ENCODE results near the gene ATIC. TPM values are rescaled to one million over a fixed set of nuclear protein-coding genes. Genes with fewer than 3 reads are reported as not detected.

ATIC gene
- polyA plus RNA-seq, 1 donor from 2014 or later, result 9.5 TPM

GRCh38 chr2:215383652-215384279 lies 71.9 kb downstream of the ATIC start:
- Histone ChIP-seq H4K20me1 (ENCODE audit: insufficient read depth) (no peaks in the 10 kb centered on the region), H3K79me2 (replicated peaks; ENCODE audit: insufficient read depth, low read length) (no peaks in the 10 kb centered on the region), H3F3A (ENCODE audit: insufficient read depth, low read length, poor library complexity, severe bottlenecking) (no peaks in the 10 kb centered on the region), H3K27ac (ENCODE audit: low read length) (no peak overlapping the region), H3K9ac (ENCODE audit: low read length) (no peak overlapping the region), H2AFZ (ENCODE audit: low read depth, low read length) (no peak overlapping the region), H3K9me2 (ENCODE audit: insufficient read depth, low read length) (no peaks in the 10 kb centered on the region), H3K4me2 (ENCODE audit: low read length) (no peak overlapping the region), H3K36me3 (ENCODE audit: insufficient read depth, low read length) (no peaks in the 10 kb centered on the region), H3K4me3 (ENCODE audit: low read length) (no peak overlapping the region), H3K9me3 (ENCODE audit: low read length) (no peaks in the 10 kb centered on the region), H3K27me3 (ENCODE audit: insufficient read depth, low read depth, low read length) (no peaks in the 10 kb centered on the region)
- TF ChIP-seq REST (IDR thresholded peaks at IDR 0.05; ENCODE audit: borderline replicate concordance) (no peak), MXI1 (conservative IDR thresholded peaks at IDR 0.05; ENCODE audit: poor library complexity, severe bottlenecking) (no peak), RAD21 (conservative IDR thresholded peaks at IDR 0.05) (no peak), CTCF (IDR thresholded peaks at IDR 0.05; ENCODE audit: poor library complexity, severe bottlenecking) (no peak), TAF1 (IDR thresholded peaks at IDR 0.05; ENCODE audit: low read depth) (no peak), POLR2AphosphoS5 (IDR thresholded peaks at IDR 0.05) (no peak), EP300 (conservative IDR thresholded peaks at IDR 0.05; ENCODE audit: poor library complexity, severe bottlenecking) (no peak), SMC3 (conservative IDR thresholded peaks at IDR 0.05; ENCODE audit: poor library complexity) (no peak), EZH2 (IDR thresholded peaks at IDR 0.05; ENCODE audit: borderline replicate concordance, insufficient read depth, low read length, poor library complexity, severe bottlenecking) (no peak)

- Histone ChIP-seq H3K9ac (ENCODE audit: low read length) (no peak overlapping the region), H3K4me2 (ENCODE audit: low read length) (no peak overlapping the region), H3K27me3 (ENCODE audit: insufficient read depth, low read depth, low read length) (no peaks in the 10 kb centered on the region), H3K36me3 (ENCODE audit: insufficient read depth, low read length) (no peaks in the 10 kb centered on the region), H4K20me1 (ENCODE audit: insufficient read depth) (no peaks in the 10 kb centered on the region), H2AFZ (ENCODE audit: low read depth, low read length) (no peak overlapping the region), H3F3A (ENCODE audit: insufficient read depth, low read length, poor library complexity, severe bottlenecking) (no peaks in the 10 kb centered on the region), H3K9me2 (ENCODE audit: insufficient read depth, low read length) (no peaks in the 10 kb centered on the region), H3K9me3 (ENCODE audit: low read length) (no peaks in the 10 kb centered on the region), H3K4me3 (ENCODE audit: low read length) (no peak overlapping the region), H3K27ac (ENCODE audit: low read length) (no peak overlapping the region), H3K79me2 (replicated peaks; ENCODE audit: insufficient read depth, low read length) (no peaks in the 10 kb centered on the region)
- TF ChIP-seq REST (IDR thresholded peaks at IDR 0.05; ENCODE audit: borderline replicate concordance) (no peak), EZH2 (IDR thresholded peaks at IDR 0.05; ENCODE audit: borderline replicate concordance, insufficient read depth, low read length, poor library complexity, severe bottlenecking) (no peak), SMC3 (conservative IDR thresholded peaks at IDR 0.05; ENCODE audit: poor library complexity) (no peak), TAF1 (IDR thresholded peaks at IDR 0.05; ENCODE audit: low read depth) (no peak), POLR2AphosphoS5 (IDR thresholded peaks at IDR 0.05) (no peak), EP300 (conservative IDR thresholded peaks at IDR 0.05; ENCODE audit: poor library complexity, severe bottlenecking) (no peak), CTCF (IDR thresholded peaks at IDR 0.05; ENCODE audit: poor library complexity, severe bottlenecking) (no peak), MXI1 (conservative IDR thresholded peaks at IDR 0.05; ENCODE audit: poor library complexity, severe bottlenecking) (no peak), RAD21 (conservative IDR thresholded peaks at IDR 0.05) (no peak)
Observed at GRCh38 chr2:215384710-215385109, 72.9 kb downstream of the ATIC start.

Data from neural cell (in vitro differentiated cells).